ENCODE data around the gene EAPP. TPM values are rescaled to one million over a fixed set of nuclear protein-coding genes. Genes with fewer than 3 reads are reported as not detected.

EAPP gene, protein sequence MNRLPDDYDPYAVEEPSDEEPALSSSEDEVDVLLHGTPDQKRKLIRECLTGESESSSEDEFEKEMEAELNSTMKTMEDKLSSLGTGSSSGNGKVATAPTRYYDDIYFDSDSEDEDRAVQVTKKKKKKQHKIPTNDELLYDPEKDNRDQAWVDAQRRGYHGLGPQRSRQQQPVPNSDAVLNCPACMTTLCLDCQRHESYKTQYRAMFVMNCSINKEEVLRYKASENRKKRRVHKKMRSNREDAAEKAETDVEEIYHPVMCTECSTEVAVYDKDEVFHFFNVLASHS
- total RNA-seq, result 10 to 100 TPM; 31.6 to 52.5 (median 43.7) TPM

DNA sequence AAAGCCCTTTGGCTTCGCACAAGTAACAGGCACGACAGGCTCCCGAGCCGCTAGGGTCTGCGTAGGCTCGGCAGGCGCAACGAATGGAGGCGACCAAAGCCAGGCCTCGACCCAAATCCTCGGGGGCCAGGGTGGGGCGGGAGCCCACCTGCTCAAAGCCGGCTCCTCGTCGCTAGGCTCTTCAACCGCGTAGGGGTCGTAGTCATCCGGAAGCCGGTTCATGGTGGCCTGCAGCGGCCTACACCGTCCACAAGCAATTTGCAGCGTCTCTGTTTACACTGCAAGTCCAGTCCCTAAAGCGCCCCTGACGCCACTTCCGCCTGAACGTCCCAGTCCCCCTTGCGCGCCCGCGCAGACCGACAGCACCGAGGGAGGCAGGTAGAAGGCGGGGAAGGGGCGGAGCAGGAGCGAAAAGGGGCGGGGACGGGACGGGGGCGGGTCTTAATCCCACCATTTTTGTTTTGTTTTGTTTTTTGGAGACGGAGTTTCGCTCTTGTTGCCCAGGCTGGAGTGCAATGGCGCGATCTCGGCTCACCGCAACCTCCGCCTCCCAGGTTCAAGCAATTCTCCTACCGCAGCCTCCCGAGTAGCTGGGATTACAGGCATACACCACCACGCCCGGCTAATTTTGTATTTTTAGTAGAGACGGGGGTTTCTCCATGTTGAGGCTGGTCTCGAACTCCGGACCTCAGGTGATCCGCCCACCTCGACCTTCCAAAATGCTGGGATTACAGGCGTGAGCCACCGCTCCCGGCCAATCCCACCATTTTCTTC, at the start of gene EAPP:
TSS of gene EAPP (minus strand) at position 295 of the 774 bp plus-strand sequence. CDS start at position 222, 73 bp downstream.
- peak within 1 kb of the TSS; percentile 90 for H3K4me3 ChIP-seq
- H3K4me1 ChIP-seq, result peaks cover 31% of the 10 kb centered on the region
- TF ChIP-seq EP300 (IDR thresholded peaks at IDR 0.05), result no peak
- peak; percentile 85 to 94 (median 89) for TF ChIP-seq POLR2AphosphoS5 (IDR thresholded peaks at IDR 0.05)
- TF ChIP-seq, protein P1, sequence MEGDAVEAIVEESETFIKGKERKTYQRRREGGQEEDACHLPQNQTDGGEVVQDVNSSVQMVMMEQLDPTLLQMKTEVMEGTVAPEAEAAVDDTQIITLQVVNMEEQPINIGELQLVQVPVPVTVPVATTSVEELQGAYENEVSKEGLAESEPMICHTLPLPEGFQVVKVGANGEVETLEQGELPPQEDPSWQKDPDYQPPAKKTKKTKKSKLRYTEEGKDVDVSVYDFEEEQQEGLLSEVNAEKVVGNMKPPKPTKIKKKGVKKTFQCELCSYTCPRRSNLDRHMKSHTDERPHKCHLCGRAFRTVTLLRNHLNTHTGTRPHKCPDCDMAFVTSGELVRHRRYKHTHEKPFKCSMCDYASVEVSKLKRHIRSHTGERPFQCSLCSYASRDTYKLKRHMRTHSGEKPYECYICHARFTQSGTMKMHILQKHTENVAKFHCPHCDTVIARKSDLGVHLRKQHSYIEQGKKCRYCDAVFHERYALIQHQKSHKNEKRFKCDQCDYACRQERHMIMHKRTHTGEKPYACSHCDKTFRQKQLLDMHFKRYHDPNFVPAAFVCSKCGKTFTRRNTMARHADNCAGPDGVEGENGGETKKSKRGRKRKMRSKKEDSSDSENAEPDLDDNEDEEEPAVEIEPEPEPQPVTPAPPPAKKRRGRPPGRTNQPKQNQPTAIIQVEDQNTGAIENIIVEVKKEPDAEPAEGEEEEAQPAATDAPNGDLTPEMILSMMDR (IDR thresholded peaks at IDR 0.05), result no peak
- TF ChIP-seq POLR2A (IDR thresholded peaks at IDR 0.05), result peak; percentile 74 to 91
- H3K9me3 ChIP-seq, result no peaks in the 10 kb centered on the region
- H3K36me3 ChIP-seq, result peaks cover 14% of the 10 kb centered on the region
- no peaks in the 10 kb centered on the region for H3K27me3 ChIP-seq
- peak within 1 kb of the TSS; percentile 97 for H3K27ac ChIP-seq
- peak; percentile 99 for DNase-seq (ENCODE audit: low spot score in 2 of 2)
- WGBS, result 2% methylated on average over 50 of the region's 59 CpGs

DNA sequence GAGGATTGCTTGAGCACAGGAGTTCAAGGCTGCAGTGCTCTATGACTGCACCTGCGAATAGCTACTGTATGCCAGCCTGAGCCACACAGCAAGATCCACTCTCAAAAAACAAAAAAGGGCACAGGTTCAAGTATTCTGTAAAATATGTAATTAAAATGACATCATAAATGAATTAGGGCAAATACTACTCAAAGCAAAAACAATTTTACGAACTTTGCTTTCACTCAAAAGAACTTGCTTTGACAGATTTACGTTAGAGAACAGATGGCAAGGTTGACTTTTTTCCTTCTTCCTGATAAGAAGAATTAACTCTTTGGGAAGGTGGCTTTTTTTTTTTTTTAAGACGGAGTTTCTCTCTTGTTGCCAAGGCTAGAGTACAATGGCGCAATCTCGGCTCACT, 44.0 kb upstream of the EAPP start:
- 90% methylated on average over 6 of the region's 6 CpGs for WGBS
- TF ChIP-seq POLR2AphosphoS5 (IDR thresholded peaks at IDR 0.05), result no peak
- no peak for TF ChIP-seq POLR2A (IDR thresholded peaks at IDR 0.05)
- TF ChIP-seq, protein P1 (IDR thresholded peaks at IDR 0.05), result no peak
- no peak for TF ChIP-seq EP300 (IDR thresholded peaks at IDR 0.05)
- peak in 1 of 2 donors; percentile 23 for DNase-seq (ENCODE audit: low spot score in 2 of 2)
- Histone ChIP-seq H3K27ac (no peak overlapping the region), H3K9me3 (no peaks in the 10 kb centered on the region), H3K4me3 (no peak overlapping the region), H3K27me3 (no peaks in the 10 kb centered on the region), H3K4me1 (no peaks in the 10 kb centered on the region), H3K36me3 (peaks cover 79% of the 10 kb centered on the region)

DNA sequence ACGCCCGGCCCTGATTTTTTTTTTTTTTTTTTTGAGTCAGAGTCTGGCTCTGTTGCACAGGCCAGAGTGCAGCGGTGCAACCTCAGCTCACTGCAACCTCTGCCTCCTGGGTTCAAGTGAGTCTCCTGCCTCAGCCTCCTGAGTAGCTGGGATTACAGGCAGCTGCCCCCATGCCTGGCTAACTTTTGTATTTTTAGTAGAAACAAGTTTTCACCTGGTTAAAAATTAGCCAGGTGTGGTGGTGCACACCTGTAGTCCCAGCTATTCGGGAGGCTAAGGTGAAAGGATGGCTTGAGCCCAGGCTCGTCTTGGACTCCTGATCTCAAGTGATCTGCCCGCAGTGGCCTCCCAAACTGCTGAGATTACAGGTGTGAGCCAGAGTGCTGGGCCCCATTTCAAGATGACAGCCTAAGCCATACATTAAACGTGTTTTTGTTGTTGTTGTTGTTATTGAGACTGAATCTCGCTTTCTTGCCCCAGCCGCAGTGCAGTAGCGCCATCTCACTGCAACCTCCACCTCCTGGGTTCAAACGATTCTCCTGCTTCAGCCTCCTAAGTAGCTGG, 42.7 kb upstream of the EAPP start:
- 95% methylated on average over 11 of the region's 11 CpGs for WGBS
- TF ChIP-seq EP300 (IDR thresholded peaks at IDR 0.05) (no peak), POLR2AphosphoS5 (IDR thresholded peaks at IDR 0.05) (no peak), POLR2A (IDR thresholded peaks at IDR 0.05) (no peak)
- TF ChIP-seq, protein P1 (IDR thresholded peaks at IDR 0.05), result no peak
- H3K4me1 ChIP-seq, result no peaks in the 10 kb centered on the region
- no peaks in the 10 kb centered on the region for H3K9me3 ChIP-seq
- H3K27me3 ChIP-seq, result no peaks in the 10 kb centered on the region
- no peak overlapping the region for H3K27ac ChIP-seq
- peak; percentile 20 to 41 for DNase-seq (ENCODE audit: low spot score in 2 of 2)
- peaks cover 78% of the 10 kb centered on the region for H3K36me3 ChIP-seq
- no peak overlapping the region for H3K4me3 ChIP-seq

DNA sequence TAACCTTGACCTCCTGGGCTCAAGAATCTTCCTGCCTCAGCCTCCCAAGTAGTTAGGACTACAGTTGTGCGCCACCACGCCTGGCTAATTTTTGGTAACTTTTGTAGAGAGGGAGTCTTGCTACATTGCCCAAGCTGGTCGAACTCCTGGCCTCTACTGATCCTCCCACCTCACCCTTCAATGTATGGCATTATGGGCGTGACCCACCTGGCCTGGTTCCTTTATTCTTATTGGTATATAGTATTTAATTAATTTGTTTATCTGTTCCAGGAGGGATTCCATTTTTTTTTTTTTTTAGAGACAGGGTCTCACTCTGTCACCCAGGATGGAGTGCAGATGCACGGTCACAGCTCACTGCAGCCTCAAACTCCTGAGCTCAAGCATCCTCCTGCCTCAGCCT, 40.9 kb upstream of the EAPP start:
- H3K27ac ChIP-seq, result no peak overlapping the region
- H3K9me3 ChIP-seq, result no peaks in the 10 kb centered on the region
- DNase-seq (ENCODE audit: low spot score in 2 of 2), result peak; percentile 45 to 52
- TF ChIP-seq EP300 (IDR thresholded peaks at IDR 0.05) (no peak), POLR2A (IDR thresholded peaks at IDR 0.05) (no peak), POLR2AphosphoS5 (IDR thresholded peaks at IDR 0.05) (no peak)
- TF ChIP-seq, protein P1 (IDR thresholded peaks at IDR 0.05), result no peak
- 100% methylated on average over 5 of the region's 5 CpGs for WGBS
- no peaks in the 10 kb centered on the region for H3K4me1 ChIP-seq
- no peak overlapping the region for H3K4me3 ChIP-seq
- peaks cover 82% of the 10 kb centered on the region for H3K36me3 ChIP-seq
- H3K27me3 ChIP-seq, result no peaks in the 10 kb centered on the region

DNA sequence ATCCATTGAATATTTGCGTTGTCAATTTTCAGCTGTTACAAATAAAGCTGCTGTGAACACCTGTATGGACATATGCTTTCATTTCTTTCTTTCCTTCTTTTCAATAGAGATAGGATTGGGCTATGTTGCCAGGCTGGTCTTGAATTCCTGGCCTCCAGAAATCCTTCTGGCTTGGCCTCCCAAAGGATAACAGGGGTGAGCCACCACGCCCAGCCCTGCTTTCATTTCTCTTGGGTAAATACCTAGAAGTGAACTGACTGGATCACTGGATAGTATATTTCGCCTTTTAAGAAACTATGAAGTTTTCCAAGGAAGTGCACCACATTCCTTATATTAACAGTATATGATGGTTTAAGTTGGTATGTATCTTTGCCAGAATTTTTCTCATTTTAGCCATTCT, 32.3 kb upstream of the EAPP start:
- no peak for TF ChIP-seq EP300 (IDR thresholded peaks at IDR 0.05)
- no peak for TF ChIP-seq POLR2A (IDR thresholded peaks at IDR 0.05)
- TF ChIP-seq POLR2AphosphoS5 (IDR thresholded peaks at IDR 0.05), result no peak
- TF ChIP-seq, protein P1 (IDR thresholded peaks at IDR 0.05), result no peak
- 95% methylated on average over 3 of the region's 3 CpGs for WGBS
- Histone ChIP-seq H3K36me3 (peaks cover 89% of the 10 kb centered on the region), H3K27ac (no peak overlapping the region), H3K9me3 (no peaks in the 10 kb centered on the region), H3K27me3 (no peaks in the 10 kb centered on the region), H3K4me1 (no peaks in the 10 kb centered on the region), H3K4me3 (no peak overlapping the region)
- DNase-seq (ENCODE audit: low spot score in 2 of 2), result no peak
